Ramos (cell line): ENCODE measurements around the gene P3H1.
"Not testable (repeated sequence)": the region's sequence is repeated elsewhere in the genome, so short reads cannot be mapped to it uniquely, and the experiment has no call there.

Source experiments
- in situ Hi-C: fragments of 300-500 bp; cut with MboI; formaldehyde crosslinking; loops from one replicate; pipeline ENCODE4 v1.14.3; 2022; ENCODE audit warnings: low sequenced_read_pairs; ENCODE audit not compliant: unreplicated experiment

Gene P3H1

DNA sequence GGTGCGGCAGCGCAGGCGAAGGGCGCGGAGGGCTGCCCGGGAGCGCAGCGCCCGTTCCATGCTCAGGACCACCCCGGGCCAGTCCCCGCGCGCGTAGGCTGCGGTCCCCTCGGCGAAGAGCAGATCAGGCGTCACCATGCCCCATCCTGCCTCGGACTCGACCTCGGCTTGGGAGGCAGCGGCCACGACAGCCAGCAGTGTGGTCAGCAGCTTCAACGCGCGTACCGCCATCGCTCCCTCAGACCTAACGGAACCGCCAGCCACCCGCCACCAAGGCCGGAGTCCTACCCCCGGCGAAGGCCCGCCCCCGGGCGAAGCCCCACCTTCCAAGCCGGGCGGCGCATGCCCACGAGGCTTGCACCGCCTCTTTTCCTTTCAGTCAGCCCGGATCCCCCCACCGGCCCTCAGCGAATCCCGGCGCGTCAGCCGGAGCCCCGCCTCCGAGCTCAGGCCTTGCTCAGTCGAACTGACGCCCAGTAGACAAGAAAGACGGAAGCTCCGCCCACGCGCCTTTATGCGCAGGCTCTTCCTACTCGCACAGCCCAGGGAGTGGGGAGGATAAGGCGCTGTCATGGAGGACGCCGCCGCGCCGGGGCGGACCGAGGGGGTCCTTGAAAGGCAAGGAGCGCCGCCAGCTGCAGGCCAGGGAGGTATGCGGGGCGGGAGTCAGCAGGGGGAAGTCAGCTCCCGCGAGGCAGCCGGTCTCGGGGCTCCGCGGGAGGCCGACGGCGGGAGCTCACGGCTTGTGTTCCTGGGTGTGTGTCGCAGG, at the start of gene P3H1, which contains the start of gene C1orf50:
TSS of gene P3H1 (minus strand) at position 288 of the 769 bp plus-strand sequence. CDS start at position 231, 57 bp downstream.
TSS of gene C1orf50 (plus strand) at position 509 of the 769 bp plus-strand sequence. CDS start at position 572, 63 bp downstream.
- in situ Hi-C loops: no loop called here

DNA sequence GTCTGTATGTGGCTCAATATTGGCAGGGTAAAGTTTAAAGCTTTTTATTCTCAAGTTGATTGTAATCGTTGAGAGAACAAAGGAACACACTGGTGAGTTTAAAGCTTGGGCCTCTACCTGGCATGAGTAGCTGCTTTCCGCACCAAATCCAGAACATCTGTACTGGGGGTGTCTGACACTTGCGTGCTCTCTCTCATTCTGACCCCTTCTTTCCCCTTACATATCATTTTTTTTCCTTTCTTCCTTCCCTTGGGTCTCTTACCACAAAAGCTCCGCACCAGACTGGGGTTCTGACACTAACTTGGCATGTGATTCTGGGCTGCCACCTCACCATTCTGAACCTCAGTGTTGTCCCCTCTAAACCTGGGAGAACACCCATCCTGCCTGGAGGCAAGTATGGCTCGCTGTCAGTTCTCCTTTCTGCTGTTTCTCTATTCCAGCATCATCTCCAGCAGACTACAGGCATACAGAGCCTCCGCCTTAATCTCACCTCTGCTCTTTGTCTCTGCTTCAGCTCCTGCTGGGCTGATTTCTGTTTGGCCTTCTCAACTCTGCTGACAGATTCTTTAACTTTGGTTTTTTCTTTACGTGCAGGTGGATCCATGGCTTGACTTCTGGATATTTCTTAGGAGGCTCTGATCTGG, 49.2 kb upstream of the P3H1 start:
- in situ Hi-C loops: no loop called here

- in situ Hi-C loops: not testable (repeated sequence)
Measured at GRCh38 chr1:42814815-42815214, 48.0 kb upstream of the P3H1 start.

GRCh38 chr1:42807056-42807668, 40.3 kb upstream of the P3H1 start:
- in situ Hi-C loops: no loop called here

DNA sequence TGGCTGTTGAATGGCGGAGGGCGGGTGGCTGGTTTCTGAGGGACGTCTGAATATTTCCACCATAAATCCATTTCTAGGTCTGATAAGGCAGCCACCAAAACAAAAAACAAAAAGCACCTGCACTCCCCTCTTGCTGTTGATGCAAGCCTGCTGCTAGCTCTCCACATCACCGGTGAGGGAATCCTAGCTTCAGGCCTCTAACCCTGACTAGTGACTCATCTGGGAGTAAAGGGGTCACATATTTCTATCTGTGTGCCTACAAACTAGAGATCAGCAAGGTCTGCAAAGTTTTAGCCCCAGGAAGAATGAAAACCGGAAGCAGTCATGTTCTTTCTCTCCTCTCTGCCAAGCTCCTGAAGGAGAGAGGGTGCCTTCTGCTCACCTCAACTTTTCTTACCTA, 39.8 kb upstream of the P3H1 start:
- in situ Hi-C loops: no loop called here

- in situ Hi-C loops: no loop called here
Measured at GRCh38 chr1:42806171-42806570, 39.3 kb upstream of the P3H1 start.

DNA sequence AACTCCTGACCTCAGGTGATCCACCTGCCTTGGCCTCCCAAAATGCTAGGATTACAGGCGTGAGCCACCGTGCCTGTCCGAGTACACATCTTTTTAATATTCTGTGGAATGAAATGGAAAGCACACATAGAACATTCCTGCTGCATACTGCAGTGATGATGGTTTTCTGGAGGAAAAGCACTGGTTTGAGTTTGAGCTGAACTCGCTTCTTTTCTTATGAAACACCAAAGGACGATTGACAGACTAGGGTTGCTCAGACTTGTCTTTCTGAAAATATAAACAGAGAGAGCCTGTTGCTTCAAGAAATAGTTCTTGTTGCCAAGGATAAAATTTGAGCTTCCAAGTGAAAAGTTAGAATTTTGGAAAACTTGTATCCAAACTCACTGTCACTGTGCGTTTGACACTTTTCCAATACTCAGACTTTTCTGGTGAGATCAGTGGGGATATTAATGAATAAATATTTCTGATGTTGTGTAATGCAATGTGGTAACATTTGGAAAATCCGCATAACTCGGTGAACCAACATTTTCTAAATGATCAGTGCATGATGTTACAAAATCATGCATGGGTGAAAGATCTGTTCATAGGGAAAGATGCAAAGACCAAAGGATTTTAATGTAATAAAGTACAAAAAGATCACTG, 35.1 kb upstream of the P3H1 start:
- in situ Hi-C loops: no loop called here

- in situ Hi-C loops: no loop called here
Measured at GRCh38 chr1:42797979-42798378, 31.2 kb upstream of the P3H1 start.

DNA sequence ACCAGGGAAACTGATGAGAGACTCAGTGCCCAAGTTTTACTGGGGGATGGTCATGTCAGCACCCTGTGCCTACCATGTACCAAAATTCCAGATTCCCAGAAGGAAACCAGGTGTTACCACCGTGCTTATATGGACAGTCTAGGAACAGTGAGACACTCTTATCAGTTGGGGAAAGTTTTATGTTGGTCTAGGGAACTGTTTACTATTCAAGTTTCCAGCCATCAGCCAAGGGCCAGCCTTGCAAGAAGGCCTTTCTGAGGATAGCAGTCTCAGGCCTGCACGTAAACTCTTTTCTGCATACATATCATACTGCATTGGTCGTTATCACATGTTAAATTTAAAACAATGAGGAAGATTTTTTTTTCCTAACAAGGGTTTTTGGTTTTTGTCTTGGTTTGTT, 30.6 kb upstream of the P3H1 start:
- in situ Hi-C loops: no loop called here

DNA sequence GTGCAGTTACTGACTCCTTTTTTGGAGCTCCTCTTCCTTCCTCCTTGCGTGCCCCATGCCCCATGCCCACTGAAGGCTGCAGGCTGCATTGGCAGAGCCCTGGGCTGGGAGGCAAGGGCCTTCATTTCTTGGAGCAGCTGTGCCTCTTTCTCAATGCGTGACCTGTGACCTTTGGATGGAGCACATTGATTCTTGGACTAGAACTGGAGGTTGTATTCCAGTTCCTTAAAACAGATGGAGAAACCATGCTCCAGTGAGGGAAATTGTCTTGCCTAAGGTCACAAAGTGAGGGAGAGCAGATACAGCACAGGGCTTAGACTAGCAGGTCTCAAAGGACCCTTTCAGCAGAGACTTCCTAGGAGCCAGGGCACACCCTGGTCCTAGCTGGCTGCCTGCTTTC, 27.0 kb upstream of the P3H1 start:
- in situ Hi-C loops: no loop called here

DNA sequence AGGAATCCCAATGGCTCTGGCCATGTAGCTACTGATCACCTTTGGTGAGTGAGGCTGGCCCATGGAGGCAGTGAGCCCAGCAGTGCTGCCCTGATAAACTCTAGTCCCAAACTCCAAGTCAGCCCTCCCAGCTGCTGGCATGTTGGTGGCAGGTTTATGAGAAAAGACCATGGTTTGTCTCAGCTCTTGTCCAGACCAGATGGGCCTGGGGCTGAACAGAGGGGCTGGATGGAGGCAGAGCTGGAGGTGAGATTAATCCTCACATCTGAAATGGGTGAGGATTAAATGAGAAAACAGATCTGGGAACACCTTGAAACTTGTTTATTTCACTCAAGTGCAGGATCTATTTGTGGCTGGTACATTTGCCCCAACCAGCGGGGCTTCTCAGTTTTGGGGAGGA, 21.2 kb upstream of the P3H1 start:
- in situ Hi-C loops: no loop called here

- in situ Hi-C loops: no loop called here
Measured at GRCh38 chr1:42786097-42786496, 19.3 kb upstream of the P3H1 start.

DNA sequence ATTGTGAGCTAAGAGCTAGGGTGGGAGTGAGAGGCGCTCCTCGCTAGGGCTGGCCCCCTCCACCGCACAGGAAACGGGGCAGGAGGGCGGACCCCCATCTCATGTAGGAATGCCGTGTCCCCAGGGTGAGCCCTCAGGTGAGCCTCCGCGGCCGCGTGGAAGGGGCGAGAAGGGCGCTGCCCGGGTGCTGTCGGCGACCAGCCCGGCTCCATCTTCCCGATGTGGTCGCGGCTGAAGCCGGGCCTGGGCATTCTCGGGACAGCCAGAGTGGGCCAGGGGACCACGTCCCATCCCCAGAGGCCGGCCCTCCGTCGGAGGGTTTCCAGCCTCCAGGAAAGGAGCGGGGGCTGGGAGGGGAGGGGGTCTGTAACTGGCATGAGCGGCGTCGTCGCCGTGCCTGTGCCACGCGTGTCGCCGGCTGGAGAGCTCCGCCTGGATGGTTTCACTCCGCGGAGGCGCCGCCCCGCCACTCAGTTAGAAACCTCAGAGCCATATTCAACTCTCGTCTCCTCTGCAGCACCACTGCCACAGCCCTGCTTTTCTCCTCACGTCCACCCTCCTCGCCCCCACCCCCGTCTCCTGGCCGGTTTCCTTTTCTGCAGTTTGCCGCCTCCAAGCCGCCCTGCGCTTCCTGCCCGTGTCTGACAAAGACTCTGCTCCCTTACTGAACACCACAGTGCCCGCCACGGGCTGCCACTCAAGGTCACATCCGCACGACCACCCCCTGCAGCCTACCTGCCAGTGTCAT, 18.3 kb upstream of the P3H1 start, which contains the start of gene TMEM269:
TSS of gene TMEM269 (plus strand) at position 46 of the 748 bp plus-strand sequence. CDS start 4,903 bp downstream, outside the sequence.
- in situ Hi-C loops: no loop called here

GRCh38 chr1:42784547-42784945, 17.7 kb upstream of the P3H1 start:
- in situ Hi-C loops: no loop called here

DNA sequence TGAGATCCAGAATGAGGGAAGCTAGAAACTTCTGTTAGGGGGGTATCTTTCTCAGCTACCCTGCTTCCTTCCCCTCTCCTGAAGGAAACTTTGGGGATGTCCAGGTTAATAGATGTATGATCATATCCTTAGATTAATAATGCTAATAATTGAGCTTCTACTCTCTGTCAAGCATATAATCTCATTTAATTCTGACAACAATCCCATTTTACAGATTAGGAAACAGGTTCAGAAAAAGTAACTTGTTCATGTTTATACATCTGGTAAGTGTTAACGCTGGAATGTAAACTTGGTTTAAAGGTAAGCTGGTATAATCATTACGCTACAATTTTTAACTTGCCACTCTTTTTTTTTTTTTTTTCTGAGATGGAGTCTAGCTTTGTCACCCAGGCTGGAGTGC, 16.3 kb upstream of the P3H1 start:
- in situ Hi-C loops: no loop called here

DNA sequence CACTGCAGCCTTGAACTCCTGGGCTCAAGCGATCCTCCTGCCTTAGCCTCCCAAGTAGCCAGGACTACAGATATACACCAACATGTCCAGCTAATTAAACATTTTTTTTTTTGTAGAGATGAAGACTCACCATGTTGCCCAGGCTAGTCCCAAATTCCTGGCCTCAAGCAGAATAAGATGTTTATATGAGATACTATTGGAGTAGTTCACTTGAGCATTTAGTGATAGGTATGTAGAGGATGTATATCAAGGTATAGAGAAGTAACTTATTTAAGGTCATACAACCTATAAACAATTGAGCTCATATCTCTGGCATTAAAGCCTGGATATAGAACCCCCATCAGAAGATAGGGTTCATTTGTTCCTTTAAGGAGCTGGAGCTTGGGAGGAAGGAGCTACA, 13.3 kb upstream of the P3H1 start:
- in situ Hi-C loops: no loop called here

- in situ Hi-C loops: loop anchor here (10.0 kb wide), 1 partner anchor 295 kb away; no protein-coding TSS in a partner anchor
Measured at GRCh38 chr1:42779725-42780124, 12.9 kb upstream of the P3H1 start.

- in situ Hi-C loops: loop anchor here (10.0 kb wide), 1 partner anchor 297 kb away; no protein-coding TSS in a partner anchor
Measured at GRCh38 chr1:42777852-42778251, 11.0 kb upstream of the P3H1 start.

DNA sequence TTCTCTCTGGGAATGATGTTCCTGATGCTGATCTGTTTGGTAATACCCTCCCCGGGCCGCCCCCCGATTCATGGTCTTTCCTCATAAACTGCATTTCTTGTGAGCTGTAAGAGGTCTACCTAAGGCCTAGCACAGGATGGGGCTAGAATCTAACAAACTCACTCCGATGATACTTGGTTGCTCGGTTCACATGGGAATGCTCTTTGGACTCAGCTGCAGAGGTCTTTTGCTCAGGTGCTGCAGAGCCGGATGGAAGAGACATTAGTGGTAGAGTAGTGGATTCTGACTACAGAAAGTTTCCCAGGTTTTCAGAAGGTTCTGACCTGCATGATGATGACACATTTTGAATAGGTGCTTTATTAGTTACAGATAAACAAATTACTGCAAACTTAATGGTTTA, 9.7 kb upstream of the P3H1 start:
- in situ Hi-C loops: loop anchor here (10.0 kb wide), 1 partner anchor 298 kb away; no protein-coding TSS in a partner anchor
